Central memory CD8-positive, alpha-beta T cell (primary cell): ENCODE measurements around the gene QRSL1.

Experiments used
- ATAC-seq: fragments of 150-1000 bp; cut with Tn5 transposase; replicated peaks from 2 replicates; pipeline ENCODE4 v1.10.0; 2022; ENCODE audit warnings: mild to moderate bottlenecking, moderate FRiP score, moderate number of reproducible peaks; ENCODE audit not compliant: poor library complexity, severe bottlenecking; ENCODE audit errors: extremely low read depth
- DNase-seq, 2 donors: peaks; one replicate each; pipeline ENCODE4 v3.0.0; 2021; ENCODE audit warnings: low spot score in 2 of 2
- H3K27ac Mint-ChIP-seq: one replicate; pipeline ENCODE4 v1.8.0; 2022; ENCODE audit warnings: low read depth, mild to moderate bottlenecking, moderate library complexity, mixed read lengths
- H3K27me3 Mint-ChIP-seq: one replicate; pipeline ENCODE4 v1.8.0; 2022; ENCODE audit warnings: mixed read lengths
- H3K36me3 Mint-ChIP-seq: one replicate; pipeline ENCODE4 v1.8.0; 2022; ENCODE audit warnings: mild to moderate bottlenecking, moderate library complexity, mixed read lengths; ENCODE audit not compliant: insufficient read depth
- H3K4me1 Mint-ChIP-seq: one replicate; pipeline ENCODE4 v1.8.0; 2022; ENCODE audit warnings: mixed read lengths
- H3K4me3 Mint-ChIP-seq: one replicate; pipeline ENCODE4 v1.8.0; 2022; ENCODE audit warnings: mild to moderate bottlenecking, moderate library complexity, mixed read lengths
- H3K9me3 Mint-ChIP-seq: one replicate; pipeline ENCODE4 v1.8.0; 2022; ENCODE audit warnings: mixed read lengths

Gene QRSL1

GRCh38 chr6:106666282-106667021 lies 37.1 kb downstream of the QRSL1 start:
- H3K27me3 Mint-ChIP-seq: no peaks in the 10 kb centered on the region
- DNase-seq (no peak), ATAC-seq (peak; percentile 32)
- peaks cover 10% of the 10 kb centered on the region for H3K36me3 Mint-ChIP-seq
- H3K27ac Mint-ChIP-seq: no peak overlapping the region
- no peaks in the 10 kb centered on the region for H3K4me1 Mint-ChIP-seq
- no peak overlapping the region for H3K4me3 Mint-ChIP-seq
- H3K9me3 Mint-ChIP-seq: no peaks in the 10 kb centered on the region

- ATAC-seq: no peak
- no peak overlapping the region for H3K4me3 Mint-ChIP-seq
- no peaks in the 10 kb centered on the region for H3K9me3 Mint-ChIP-seq
- no peaks in the 10 kb centered on the region for H3K4me1 Mint-ChIP-seq
- no peak overlapping the region for H3K27ac Mint-ChIP-seq
- H3K27me3 Mint-ChIP-seq: no peaks in the 10 kb centered on the region
- H3K36me3 Mint-ChIP-seq: peaks cover 10% of the 10 kb centered on the region
- no peak for DNase-seq
Observed at GRCh38 chr6:106667022-106667402, 37.6 kb downstream of the QRSL1 start.

GRCh38 chr6:106670236-106670635 lies 40.9 kb downstream of the QRSL1 start:
- H3K4me3 Mint-ChIP-seq: no peak overlapping the region

GRCh38 chr6:106671651-106672050 lies 42.3 kb downstream of the QRSL1 start:
- DNase-seq: no peak
- H3K36me3 Mint-ChIP-seq: no peaks in the 10 kb centered on the region
- no peaks in the 10 kb centered on the region for H3K9me3 Mint-ChIP-seq
- no peak overlapping the region for H3K4me3 Mint-ChIP-seq
- H3K4me1 Mint-ChIP-seq: no peaks in the 10 kb centered on the region
- no peak for ATAC-seq
- no peaks in the 10 kb centered on the region for H3K27me3 Mint-ChIP-seq
- H3K27ac Mint-ChIP-seq: no peak overlapping the region

More at GRCh38 chr6:106670236-106670635, 40.9 kb downstream of the QRSL1 start:
- ATAC-seq (no peak), DNase-seq (no peak)
- H3K36me3 Mint-ChIP-seq: no peaks in the 10 kb centered on the region
- no peaks in the 10 kb centered on the region for H3K27me3 Mint-ChIP-seq
- no peaks in the 10 kb centered on the region for H3K4me1 Mint-ChIP-seq
- no peaks in the 10 kb centered on the region for H3K9me3 Mint-ChIP-seq
- H3K27ac Mint-ChIP-seq: no peak overlapping the region

GRCh38 chr6:106674541-106675229 lies 45.3 kb downstream of the QRSL1 start:
- no peaks in the 10 kb centered on the region for H3K9me3 Mint-ChIP-seq
- DNase-seq: no peak
- no peak overlapping the region for H3K27ac Mint-ChIP-seq
- H3K4me3 Mint-ChIP-seq: no peak overlapping the region
- no peaks in the 10 kb centered on the region for H3K4me1 Mint-ChIP-seq
- H3K27me3 Mint-ChIP-seq: no peaks in the 10 kb centered on the region
- H3K36me3 Mint-ChIP-seq: no peaks in the 10 kb centered on the region
- no peak for ATAC-seq

GRCh38 chr6:106677282-106677681 lies 47.9 kb downstream of the QRSL1 start:
- H3K27ac Mint-ChIP-seq: no peak overlapping the region

GRCh38 chr6:106684011-106684410 lies 54.6 kb downstream of the QRSL1 start:
- Mint-ChIP-seq H3K4me1 (no peaks in the 10 kb centered on the region), H3K27me3 (peaks cover 9% of the 10 kb centered on the region), H3K9me3 (no peaks in the 10 kb centered on the region), H3K36me3 (no peaks in the 10 kb centered on the region), H3K27ac (no peak overlapping the region), H3K4me3 (no peak overlapping the region)
- ATAC-seq (no peak), DNase-seq (no peak)

More at GRCh38 chr6:106677282-106677681, 47.9 kb downstream of the QRSL1 start:
- ATAC-seq (no peak), DNase-seq (no peak)
- Mint-ChIP-seq H3K4me1 (no peaks in the 10 kb centered on the region), H3K27me3 (no peaks in the 10 kb centered on the region), H3K9me3 (no peaks in the 10 kb centered on the region), H3K4me3 (no peak overlapping the region), H3K36me3 (no peaks in the 10 kb centered on the region)

GRCh38 chr6:106685833-106686232 lies 56.5 kb downstream of the QRSL1 start:
- H3K27me3 Mint-ChIP-seq: peaks cover 9% of the 10 kb centered on the region

GRCh38 chr6:106688177-106688951 lies 59.0 kb downstream of the QRSL1 start:
- Mint-ChIP-seq H3K27me3 (peaks cover 12% of the 10 kb centered on the region), H3K36me3 (no peaks in the 10 kb centered on the region), H3K4me3 (no peak overlapping the region), H3K4me1 (no peaks in the 10 kb centered on the region), H3K27ac (no peak overlapping the region), H3K9me3 (no peaks in the 10 kb centered on the region)
- ATAC-seq (no peak), DNase-seq (no peak)

More at GRCh38 chr6:106685833-106686232, 56.5 kb downstream of the QRSL1 start:
- no peak for ATAC-seq
- no peaks in the 10 kb centered on the region for H3K4me1 Mint-ChIP-seq
- H3K4me3 Mint-ChIP-seq: no peak overlapping the region
- no peak for DNase-seq
- no peaks in the 10 kb centered on the region for H3K36me3 Mint-ChIP-seq
- H3K9me3 Mint-ChIP-seq: no peaks in the 10 kb centered on the region
- H3K27ac Mint-ChIP-seq: no peak overlapping the region

- DNase-seq (no peak), ATAC-seq (no peak)
- no peak overlapping the region for H3K4me3 Mint-ChIP-seq
- H3K9me3 Mint-ChIP-seq: no peaks in the 10 kb centered on the region
- H3K27me3 Mint-ChIP-seq: peaks cover 23% of the 10 kb centered on the region
- no peaks in the 10 kb centered on the region for H3K4me1 Mint-ChIP-seq
- H3K36me3 Mint-ChIP-seq: no peaks in the 10 kb centered on the region
- H3K27ac Mint-ChIP-seq: no peak overlapping the region
Observed at GRCh38 chr6:106692112-106692818, 62.9 kb downstream of the QRSL1 start.

- H3K27me3 Mint-ChIP-seq: peaks cover 21% of the 10 kb centered on the region
- no peak for DNase-seq
- H3K4me3 Mint-ChIP-seq: no peak overlapping the region
- no peak for ATAC-seq
- no peaks in the 10 kb centered on the region for H3K9me3 Mint-ChIP-seq
- no peaks in the 10 kb centered on the region for H3K36me3 Mint-ChIP-seq
- H3K27ac Mint-ChIP-seq: no peak overlapping the region
- no peaks in the 10 kb centered on the region for H3K4me1 Mint-ChIP-seq
Observed at GRCh38 chr6:106692819-106693208, 63.4 kb downstream of the QRSL1 start.

GRCh38 chr6:106693418-106693817 lies 64.0 kb downstream of the QRSL1 start:
- Mint-ChIP-seq H3K27ac (no peak overlapping the region), H3K9me3 (no peaks in the 10 kb centered on the region), H3K36me3 (no peaks in the 10 kb centered on the region), H3K4me1 (no peaks in the 10 kb centered on the region), H3K4me3 (no peak overlapping the region), H3K27me3 (peaks cover 15% of the 10 kb centered on the region)
- ATAC-seq: no peak
- DNase-seq: no peak
